ENCODE data around the gene SORCS2. TPM values are rescaled to one million over a fixed set of nuclear protein-coding genes. Genes with fewer than 3 reads are reported as not detected.

The SORCS2 gene
- total and polyA plus RNA-seq, 2 of the 8 experiments (the other 6 are each of a cell fraction or from before 2014, with no cell fraction given): 0.36 to 1.8 TPM

GRCh38 chr4:7763106-7763505 lies 570.8 kb downstream of the SORCS2 start:
- no peak overlapping the region for H3K56ac ChIP-seq (replicated peaks; ENCODE audit: insufficient read length, low read depth, low read length)
- H2BK120ac ChIP-seq (replicated peaks; ENCODE audit: low read depth, low read length): no peak overlapping the region
- no peak overlapping the region for H3K27ac ChIP-seq (ENCODE audit: low read depth, low read length)
- H3K27me3 ChIP-seq (replicated peaks in 1 of 4; ENCODE audit: control insufficient read depth in 3 of 4, extremely low read depth in 1 of 4, insufficient read depth in 3 of 4, low read length in 3 of 4): no peaks in the 10 kb centered on the region
- no peak overlapping the region for H3K4me2 ChIP-seq (ENCODE audit: insufficient read depth in 1 of 2, low read depth in 2 of 2, low read length in 2 of 2)
- no peak overlapping the region for H4K8ac ChIP-seq (ENCODE audit: extremely low read depth, insufficient read depth, low read length)
- H3K36me3 ChIP-seq (ENCODE audit: control insufficient read depth in 2 of 4, insufficient read depth in 4 of 4, low read length in 3 of 4): no peaks in the 10 kb centered on the region; a peak in 1 of 8 replicates
- no peak overlapping the region for H3K9ac ChIP-seq (replicated peaks in 1 of 4; ENCODE audit: extremely low read depth in 1 of 4, low read depth in 3 of 4, low read length in 3 of 4)
- no peak overlapping the region for H2AK5ac ChIP-seq (ENCODE audit: low read depth, low read length)
- FAIRE-seq: no peak
- DNase-seq (ENCODE audit: low read depth in 1 of 2, low spot score in 2 of 2): no peak
- no peak overlapping the region for H3K4ac ChIP-seq (replicated peaks; ENCODE audit: insufficient read length, low read depth, low read length)
- no peak overlapping the region for H2BK15ac ChIP-seq (ENCODE audit: low read length)
- no peaks in the 10 kb centered on the region for H3K4me1 ChIP-seq (replicated peaks in 1 of 4; ENCODE audit: control insufficient read depth in 3 of 4, insufficient read depth in 4 of 4, low read length in 3 of 4)
- H3K23ac ChIP-seq (ENCODE audit: insufficient read length): no peak overlapping the region
- H3K14ac ChIP-seq (ENCODE audit: insufficient read length): no peak overlapping the region
- ChIA-PET CTCF (ENCODE audit: partially characterized antibody) (interaction anchor here (0.7 to 3.9 kb wide), 8 partner anchors 11 to 338 kb away, joined by 3 to 35 read pairs (median 5); no protein-coding TSS in a partner anchor), POLR2A (ENCODE audit: partially characterized antibody) (no interaction called here)
- H2BK5ac ChIP-seq (ENCODE audit: low read depth, low read length): no peak overlapping the region
- no peaks in the 10 kb centered on the region for H3K79me2 ChIP-seq (ENCODE audit: control insufficient read depth in 1 of 2, insufficient read depth in 2 of 2, low read length in 2 of 2)
- no peaks in the 10 kb centered on the region; the same call in 1 of the 2 replicates for H3K79me1 ChIP-seq (ENCODE audit: low read depth, low read length)
- H4K91ac ChIP-seq (replicated peaks; ENCODE audit: insufficient read length, low read length): no peak overlapping the region
- no peak overlapping the region for H2BK12ac ChIP-seq (ENCODE audit: low read depth, low read length)
- no peaks in the 10 kb centered on the region for H3K9me3 ChIP-seq (ENCODE audit: insufficient read depth in 2 of 2, low read depth in 1 of 2, low read length in 1 of 2)
- H3K18ac ChIP-seq (ENCODE audit: extremely low read depth, low read length): no peak overlapping the region
- WGBS, 2 experiments (ENCODE audit: extremely low coverage in 1 of 2, insufficient coverage in 1 of 2, insufficient read length in 1 of 2, insufficient replicate concordance in 2 of 2, low coverage in 1 of 2, low lambda C conversion rate in 2 of 2, missing lambda C conversion rate in 1 of 2): 88% methylated on average over 16 of the region's 16 CpGs; no CpG with 5 or more reads in 1 of the 2 experiments
- H2AFZ ChIP-seq (ENCODE audit: low read length): no peak overlapping the region
- H3K4me3 ChIP-seq (ENCODE audit: extremely low read depth in 1 of 4, insufficient read depth in 2 of 4, low read depth in 3 of 4, low read length in 4 of 4): no peak overlapping the region
- H4K20me1 ChIP-seq (replicated peaks in 1 of 2; ENCODE audit: control insufficient read depth in 1 of 2, insufficient read depth in 2 of 2, low read length in 2 of 2): peaks cover 0 to 1% of the 10 kb centered on the region in 2 experiments
- no peak overlapping the region for H4K5ac ChIP-seq (ENCODE audit: insufficient read length, low read depth, low read length)
- no peaks in the 10 kb centered on the region for H3K23me2 ChIP-seq (ENCODE audit: low read depth, low read length)
- no peak overlapping the region for H2BK20ac ChIP-seq (ENCODE audit: low read length)
- no peak for TF ChIP-seq HDAC6 (IDR thresholded peaks at IDR 0.05; ENCODE audit: low read depth, low read length)
- TF ChIP-seq CBX5 (IDR thresholded peaks at IDR 0.05; ENCODE audit: low read depth, low read length): no peak
- no peak for TF ChIP-seq SP4 (IDR thresholded peaks at IDR 0.05; ENCODE audit: low read length)
- no peak for TF ChIP-seq CTBP2 (IDR thresholded peaks at IDR 0.05; ENCODE audit: borderline replicate concordance, insufficient read depth, insufficient read length, low read length)
- TF ChIP-seq RAD21 (IDR thresholded peaks at IDR 0.05 in 1 of 2, conservative IDR thresholded peaks at IDR 0.05 in 1 of 2; ENCODE audit: low read depth in 2 of 2, low read length in 2 of 2): no peak
- no peak for TF ChIP-seq EZH2 (IDR thresholded peaks at IDR 0.05; ENCODE audit: low read depth, low read length, severe bottlenecking)
- no peak for TF ChIP-seq CHD2 (IDR thresholded peaks at IDR 0.05; ENCODE audit: low read length)
- TF ChIP-seq RNF2 (IDR thresholded peaks at IDR 0.05; ENCODE audit: borderline replicate concordance, low read depth, low read length, missing control alignments, poor library complexity, severe bottlenecking): no peak
- TF ChIP-seq POLR2A (IDR thresholded peaks at IDR 0.05; ENCODE audit: control extremely low read depth in 1 of 2, low read depth in 2 of 2, low read length in 2 of 2): no peak
- no peak for TF ChIP-seq SP2 (IDR thresholded peaks at IDR 0.05; ENCODE audit: low read length)
- TF ChIP-seq BACH1 (IDR thresholded peaks at IDR 0.05; ENCODE audit: low read length): no peak
- TF ChIP-seq HDAC2 (IDR thresholded peaks at IDR 0.05; ENCODE audit: borderline replicate concordance in 1 of 2, low read depth in 2 of 2, low read length in 2 of 2): no peak
- no peak for TF ChIP-seq NANOG (IDR thresholded peaks at IDR 0.05; ENCODE audit: insufficient read depth, low read depth, low read length, poor library complexity, severe bottlenecking)
